HFF-Myc (cell line): ENCODE results near the gene WDR76.

Experiments
- DNase-seq: peaks from one replicate; pipeline ENCODE4 v3.0.0-alpha.2; 2011; ENCODE audit warnings: low read depth; ENCODE audit errors: extremely low read depth
- H3K4me3 ChIP-seq: replicated peaks from 2 replicates; pipeline ENCODE4 v1.5.1; 2011; ENCODE audit warnings: low read depth, mild to moderate bottlenecking, control low read depth, low read length
- TF ChIP-seq, protein P1 (sequence below): IDR thresholded peaks from 2 replicates; pipeline ENCODE4 v1.5.1; 2012; ENCODE audit warnings: mild to moderate bottlenecking, low read depth, low read length, control low read depth; ENCODE audit errors: missing control alignments

WDR76 gene

DNA sequence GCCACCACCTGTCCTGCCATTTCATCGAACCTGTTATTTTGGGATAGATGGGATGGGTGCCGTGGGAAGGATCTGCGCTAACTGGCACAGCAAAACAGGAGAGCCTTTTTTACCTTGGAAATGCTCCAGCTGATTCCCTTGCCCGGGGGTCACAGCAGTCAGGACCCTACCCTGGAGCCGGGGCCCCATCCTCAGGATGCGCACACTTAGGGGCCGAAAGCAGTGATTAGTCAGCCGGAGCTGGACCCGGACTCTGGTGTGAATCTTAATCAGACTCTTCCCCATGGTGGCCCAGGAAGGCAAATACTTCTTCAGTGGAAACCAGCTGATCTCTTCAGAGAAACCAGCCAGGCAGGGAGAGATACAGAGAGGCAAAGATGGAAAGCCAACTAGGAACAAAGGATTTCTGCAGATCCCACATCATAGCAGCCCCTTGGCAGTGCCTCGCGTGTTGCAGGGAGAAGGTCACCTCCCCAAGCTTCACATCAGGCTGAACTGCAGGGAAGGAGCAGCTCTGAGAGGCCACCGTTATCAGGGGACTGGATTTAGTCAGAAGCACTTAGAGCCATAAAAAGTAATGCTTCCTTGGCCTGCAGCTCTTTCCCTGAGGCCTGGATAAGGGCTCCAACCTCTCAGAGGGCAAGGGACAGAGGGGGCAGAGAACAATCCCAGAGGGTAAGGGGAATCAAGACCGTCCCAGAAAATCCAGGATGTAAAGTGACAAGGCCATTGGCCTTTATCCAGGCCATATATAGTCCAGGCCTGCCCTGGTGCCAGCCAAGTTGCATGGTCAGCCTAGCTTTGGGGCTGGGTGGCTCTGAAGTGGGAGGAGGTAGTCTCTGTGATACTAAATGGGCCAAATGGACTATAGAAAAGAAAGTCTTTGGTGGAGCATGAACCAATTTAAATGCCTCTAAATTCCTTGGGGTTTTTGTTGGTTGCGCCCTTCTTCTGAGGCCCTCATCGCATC lies 52.9 kb downstream of the WDR76 start:
- TF ChIP-seq, protein P1, sequence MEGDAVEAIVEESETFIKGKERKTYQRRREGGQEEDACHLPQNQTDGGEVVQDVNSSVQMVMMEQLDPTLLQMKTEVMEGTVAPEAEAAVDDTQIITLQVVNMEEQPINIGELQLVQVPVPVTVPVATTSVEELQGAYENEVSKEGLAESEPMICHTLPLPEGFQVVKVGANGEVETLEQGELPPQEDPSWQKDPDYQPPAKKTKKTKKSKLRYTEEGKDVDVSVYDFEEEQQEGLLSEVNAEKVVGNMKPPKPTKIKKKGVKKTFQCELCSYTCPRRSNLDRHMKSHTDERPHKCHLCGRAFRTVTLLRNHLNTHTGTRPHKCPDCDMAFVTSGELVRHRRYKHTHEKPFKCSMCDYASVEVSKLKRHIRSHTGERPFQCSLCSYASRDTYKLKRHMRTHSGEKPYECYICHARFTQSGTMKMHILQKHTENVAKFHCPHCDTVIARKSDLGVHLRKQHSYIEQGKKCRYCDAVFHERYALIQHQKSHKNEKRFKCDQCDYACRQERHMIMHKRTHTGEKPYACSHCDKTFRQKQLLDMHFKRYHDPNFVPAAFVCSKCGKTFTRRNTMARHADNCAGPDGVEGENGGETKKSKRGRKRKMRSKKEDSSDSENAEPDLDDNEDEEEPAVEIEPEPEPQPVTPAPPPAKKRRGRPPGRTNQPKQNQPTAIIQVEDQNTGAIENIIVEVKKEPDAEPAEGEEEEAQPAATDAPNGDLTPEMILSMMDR = no peak
- DNase-seq = no peak
- no peak overlapping the region for H3K4me3 ChIP-seq

DNA sequence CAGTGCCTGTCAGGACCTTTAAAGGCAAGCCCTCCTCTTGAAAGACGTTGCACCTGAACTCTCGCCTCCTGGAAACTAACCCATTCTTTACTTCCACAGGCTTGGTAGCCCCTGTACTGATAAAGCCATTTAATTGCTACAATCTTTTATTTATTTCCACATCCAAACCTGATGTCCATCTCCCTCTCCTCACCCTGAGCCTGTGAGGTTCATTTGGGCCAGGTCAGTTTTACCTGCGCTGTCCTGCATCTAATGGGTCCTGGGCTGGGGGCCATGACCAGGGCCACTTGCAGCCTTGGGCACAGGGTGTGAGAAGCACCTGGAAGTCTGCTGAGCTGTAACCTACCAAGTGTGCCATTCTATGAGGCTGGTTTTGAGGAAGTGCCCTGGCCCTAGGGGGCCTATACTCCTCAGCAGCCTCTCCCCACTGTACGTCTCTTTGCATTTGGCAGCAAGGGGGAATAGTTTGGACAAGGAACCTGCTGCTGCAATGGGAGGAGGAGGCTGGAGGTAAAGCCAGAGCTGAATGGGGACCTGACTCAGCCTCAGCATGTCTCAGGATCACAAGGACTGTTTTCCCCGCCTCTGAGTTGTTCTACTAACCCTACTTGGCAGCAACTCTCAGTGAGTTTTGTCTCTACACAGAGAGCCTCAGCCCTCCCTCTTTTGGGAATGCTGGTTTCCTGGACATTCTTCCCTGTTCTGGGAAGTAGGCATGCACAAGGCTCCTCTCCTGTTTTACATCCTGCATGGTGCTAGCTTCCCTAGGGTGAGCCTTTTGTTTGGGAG lies 53.8 kb downstream of the WDR76 start:
- no peak overlapping the region for H3K4me3 ChIP-seq
- no peak for DNase-seq
- TF ChIP-seq, protein P1 = no peak

DNA sequence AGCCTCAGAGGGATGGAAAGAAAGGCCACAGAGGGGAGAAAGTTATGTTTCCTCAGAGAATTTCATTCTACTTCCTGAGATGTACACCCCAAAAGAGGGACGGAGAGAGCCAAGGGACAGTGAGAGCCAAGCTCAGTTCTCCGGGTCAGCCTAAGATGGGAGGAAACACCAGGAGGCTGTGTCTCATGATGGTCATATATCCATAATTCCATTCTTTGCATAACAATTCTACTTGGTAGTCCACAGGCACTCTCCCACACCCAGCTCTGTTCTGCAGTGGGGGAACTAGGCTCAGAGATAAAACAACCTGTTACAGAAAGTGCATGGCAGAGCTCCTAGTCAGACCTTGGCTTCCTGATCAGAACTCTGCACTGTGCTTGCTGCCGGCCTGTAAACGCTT lies 54.4 kb downstream of the WDR76 start:
- no peak overlapping the region for H3K4me3 ChIP-seq
- no peak for DNase-seq
- TF ChIP-seq, protein P1 = no peak

DNA sequence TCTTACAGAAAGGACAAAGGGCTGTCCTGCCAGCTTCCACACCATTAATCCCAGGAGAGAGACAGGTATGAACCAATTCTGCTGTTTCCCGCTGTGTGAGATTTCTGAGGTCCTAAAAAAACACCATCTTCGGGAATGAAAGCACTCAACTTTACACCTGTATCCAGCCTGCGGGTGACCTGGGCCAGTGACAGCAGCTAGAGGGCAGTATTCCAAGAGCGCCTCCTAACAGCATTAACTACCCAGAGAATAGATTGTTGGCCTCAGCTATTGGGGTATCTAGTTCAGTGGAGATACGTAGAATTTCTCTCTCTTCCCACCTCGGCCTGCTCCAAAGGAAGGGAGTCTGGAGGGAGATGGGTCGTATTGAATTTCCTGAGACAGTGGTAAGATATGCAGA lies 55.1 kb downstream of the WDR76 start:
- no peak overlapping the region for H3K4me3 ChIP-seq
- TF ChIP-seq, protein P1 = peak; percentile 65
- no peak for DNase-seq

DNA sequence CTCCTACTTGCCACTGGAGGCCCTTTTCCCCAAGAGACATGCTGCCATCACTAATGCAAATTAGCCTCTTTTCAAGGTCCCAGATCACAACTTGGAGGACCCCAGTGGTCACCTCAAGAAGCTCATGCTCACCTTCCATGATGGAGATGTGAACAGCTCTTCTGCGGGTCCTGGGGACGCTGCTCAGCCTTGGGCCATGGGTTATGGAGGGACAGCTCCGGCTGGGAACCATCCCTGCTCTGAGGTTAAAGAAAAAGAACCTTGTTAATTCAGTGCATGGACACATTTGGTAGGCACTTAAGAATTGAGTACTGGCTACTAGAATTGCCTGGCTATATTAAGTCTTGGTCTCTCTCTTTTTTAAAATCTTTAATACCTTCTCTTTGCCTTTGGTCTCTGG lies 56.8 kb downstream of the WDR76 start:
- H3K4me3 ChIP-seq = no peak overlapping the region
- no peak for DNase-seq
- TF ChIP-seq, protein P1 = no peak

DNA sequence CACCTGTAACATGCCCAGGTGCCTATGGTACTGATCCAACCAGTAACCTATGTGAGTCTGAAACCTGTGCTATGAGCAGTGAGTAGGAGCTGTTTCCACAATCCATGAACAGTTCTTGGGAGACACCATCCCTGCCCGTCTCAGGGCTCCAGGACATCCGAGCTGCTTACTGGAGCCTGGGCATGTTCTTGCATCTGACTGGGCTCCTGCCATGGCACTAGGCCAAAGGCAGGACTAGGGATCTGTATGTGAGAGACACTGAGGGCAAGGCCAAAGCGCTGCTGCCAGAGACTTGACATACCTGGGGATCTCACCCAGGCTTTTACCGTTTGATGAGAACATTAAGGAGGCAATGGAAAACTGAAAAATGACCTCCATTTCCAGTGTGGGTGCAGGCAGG lies 59.8 kb downstream of the WDR76 start:
- TF ChIP-seq, protein P1 = no peak

More for the DNA sequence above, 59.8 kb downstream of the WDR76 start:
- no peak for DNase-seq
- H3K4me3 ChIP-seq = no peak overlapping the region
